Measurements from ENCODE around the gene NHERF1.

NHERF1 gene

DNA sequence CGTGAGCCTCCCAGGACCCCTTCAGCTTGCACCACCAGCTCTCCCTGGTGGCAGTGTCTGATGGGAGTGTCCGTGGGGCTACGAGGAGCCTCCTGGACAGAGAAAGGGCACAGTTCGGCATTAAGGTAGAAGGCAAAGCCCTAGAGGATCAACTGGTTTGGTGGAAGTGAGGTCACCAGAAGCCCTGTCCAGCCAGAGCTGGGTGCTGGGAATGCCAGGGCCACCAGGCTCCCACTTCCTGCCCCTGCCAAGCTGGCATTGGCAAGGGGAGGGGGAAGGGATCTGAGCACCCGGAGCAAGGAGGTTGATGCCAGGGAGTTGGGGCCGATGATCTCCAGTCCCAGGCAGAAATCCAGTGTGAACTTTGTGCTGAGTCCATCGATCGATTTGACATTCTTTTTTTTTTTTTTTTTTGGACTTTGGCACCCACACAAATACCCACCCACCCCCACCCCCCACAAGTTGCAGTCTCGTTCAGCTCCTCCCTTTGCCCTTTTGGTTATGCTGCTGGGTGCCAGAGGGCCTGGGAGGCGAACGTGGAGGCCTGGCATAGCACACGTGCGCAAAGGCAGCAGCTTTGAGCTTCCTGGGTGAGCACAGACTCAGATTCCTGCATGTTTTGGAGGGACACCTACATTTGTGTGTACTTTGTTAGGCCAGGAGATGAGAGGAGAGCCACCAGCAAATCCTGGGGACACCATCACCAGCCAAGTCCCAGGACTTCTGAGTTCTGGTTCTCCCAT lies 2.1 kb downstream of the NHERF1 start:
- DNase-seq: no peak

GRCh38 chr17:74752415-74752814 lies 4.0 kb downstream of the NHERF1 start:
- no peak for DNase-seq

GRCh38 chr17:74752822-74753401 lies 4.5 kb downstream of the NHERF1 start:
- DNase-seq: no peak

GRCh38 chr17:74754832-74755231 lies 6.4 kb downstream of the NHERF1 start:
- DNase-seq: no peak

- no peak for DNase-seq
Measured at GRCh38 chr17:74755533-74755932, 7.1 kb downstream of the NHERF1 start.

DNA sequence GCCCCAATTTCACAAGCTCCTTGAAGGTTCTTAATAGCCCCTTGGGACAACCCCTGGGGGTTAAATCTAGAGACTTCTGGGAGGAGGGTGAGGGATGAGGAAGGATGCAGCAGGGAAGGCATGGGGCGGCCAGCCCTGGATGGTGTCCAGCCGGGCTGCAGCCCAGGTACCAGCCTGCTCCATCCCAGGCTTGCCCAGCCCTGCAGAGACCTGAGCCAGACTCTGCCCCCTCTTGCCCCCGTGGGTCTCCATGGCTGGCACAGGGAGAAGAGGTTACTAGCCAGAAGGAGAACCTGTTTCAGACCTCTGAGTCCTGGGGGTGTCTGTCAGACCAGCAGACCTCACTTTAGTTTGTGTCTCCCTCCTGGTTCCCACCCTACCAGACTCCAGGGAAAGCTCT lies 8.5 kb downstream of the NHERF1 start:
- no peak for DNase-seq

DNA sequence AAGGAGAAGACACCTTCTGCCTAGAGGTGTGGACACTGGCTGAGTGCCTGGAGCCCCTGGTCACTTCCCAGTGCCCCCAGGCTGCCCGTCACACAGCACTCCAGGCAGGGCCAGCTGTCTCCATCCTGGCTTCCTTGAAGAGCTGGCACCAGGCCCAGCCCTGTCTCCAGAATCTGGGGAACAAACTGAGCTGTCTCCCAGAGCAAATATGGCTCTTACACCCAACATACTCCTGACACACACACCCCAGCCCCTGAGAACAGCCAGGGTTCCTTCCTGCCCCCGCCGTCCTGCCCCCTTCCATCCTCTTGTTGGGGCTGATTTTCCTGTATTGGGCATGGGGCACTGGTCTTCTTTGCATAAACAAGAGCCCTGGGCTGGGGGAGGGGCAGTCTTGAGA lies 9.1 kb downstream of the NHERF1 start:
- DNase-seq: no peak

GRCh38 chr17:74757931-74758847 lies 9.8 kb downstream of the NHERF1 start:
- DNase-seq: no peak

GRCh38 chr17:74758848-74759168 lies 10.4 kb downstream of the NHERF1 start:
- DNase-seq: no peak

- no peak for DNase-seq
Measured at GRCh38 chr17:74759243-74759801, 10.9 kb downstream of the NHERF1 start.

GRCh38 chr17:74759941-74760340 lies 11.5 kb downstream of the NHERF1 start:
- no peak for DNase-seq

DNA sequence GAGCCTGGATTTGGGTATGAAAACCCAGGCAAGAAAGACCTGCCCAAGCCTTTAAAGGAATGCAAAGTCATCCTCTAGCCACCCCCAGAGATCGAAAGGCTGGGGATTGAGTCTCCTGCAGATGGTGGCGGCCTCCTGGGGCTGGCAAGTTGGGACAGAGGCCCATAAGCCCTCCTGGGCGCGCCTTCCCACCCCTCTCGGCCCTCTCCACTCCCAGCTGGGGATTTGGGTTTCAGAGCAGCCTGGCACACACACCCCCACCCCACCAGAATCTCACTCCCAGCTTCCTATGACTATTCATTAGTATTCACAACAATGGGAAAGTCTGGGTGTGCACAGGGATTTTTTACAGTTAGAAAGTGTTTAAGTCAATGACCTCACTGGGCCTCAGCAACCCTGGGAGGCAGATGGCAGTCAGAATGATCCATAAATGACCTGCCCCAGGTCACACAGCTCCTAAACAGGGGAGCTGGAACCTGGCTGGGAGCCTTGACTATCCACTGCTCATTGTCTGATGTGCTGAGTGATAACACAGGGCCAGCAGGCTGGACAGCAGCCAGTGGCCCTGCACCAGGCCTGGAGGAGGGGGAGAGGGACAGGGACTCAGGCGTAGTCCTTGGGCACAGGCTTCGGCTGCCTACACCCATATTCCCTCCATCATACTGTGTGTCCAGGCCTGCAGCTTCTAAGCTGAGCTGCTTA lies 12.1 kb downstream of the NHERF1 start:
- no peak for DNase-seq

DNA sequence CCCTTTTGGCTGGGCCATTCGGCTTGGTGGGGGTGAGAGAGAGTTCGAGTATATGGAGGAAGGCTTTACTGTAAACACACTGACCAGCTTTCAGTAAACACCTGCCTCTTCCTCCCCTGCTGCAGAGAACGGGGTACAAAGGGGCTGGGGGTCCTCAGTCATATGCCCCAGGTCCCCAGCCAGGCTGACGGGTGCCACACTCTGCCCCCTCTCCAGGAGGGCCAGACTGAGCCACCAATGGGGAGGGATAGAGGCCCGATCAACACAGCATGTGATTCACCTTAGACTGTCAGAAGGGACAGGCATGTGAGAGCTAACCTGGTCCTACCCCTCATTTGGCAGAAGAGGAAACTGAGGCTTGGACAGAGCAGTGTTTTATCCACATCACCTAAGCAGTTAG lies 13.0 kb downstream of the NHERF1 start:
- no peak for DNase-seq

DNA sequence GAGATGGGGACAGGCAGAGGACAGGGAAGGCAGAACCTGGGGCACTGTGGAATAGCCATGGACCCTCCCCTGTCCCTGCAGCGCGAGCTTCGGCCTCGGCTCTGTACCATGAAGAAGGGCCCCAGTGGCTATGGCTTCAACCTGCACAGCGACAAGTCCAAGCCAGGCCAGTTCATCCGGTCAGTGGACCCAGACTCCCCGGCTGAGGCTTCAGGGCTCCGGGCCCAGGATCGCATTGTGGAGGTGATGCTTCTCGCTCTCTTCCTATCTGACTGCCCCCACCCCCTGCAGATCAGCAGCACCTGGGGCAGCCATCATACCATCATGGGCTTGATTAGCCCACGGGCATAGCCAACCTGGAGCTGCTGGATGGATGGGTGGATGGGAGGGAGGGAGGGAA lies 13.5 kb downstream of the NHERF1 start:
- DNase-seq: no peak

- DNase-seq: no peak
Measured at GRCh38 chr17:74763565-74764387, 15.3 kb downstream of the NHERF1 start.

DNA sequence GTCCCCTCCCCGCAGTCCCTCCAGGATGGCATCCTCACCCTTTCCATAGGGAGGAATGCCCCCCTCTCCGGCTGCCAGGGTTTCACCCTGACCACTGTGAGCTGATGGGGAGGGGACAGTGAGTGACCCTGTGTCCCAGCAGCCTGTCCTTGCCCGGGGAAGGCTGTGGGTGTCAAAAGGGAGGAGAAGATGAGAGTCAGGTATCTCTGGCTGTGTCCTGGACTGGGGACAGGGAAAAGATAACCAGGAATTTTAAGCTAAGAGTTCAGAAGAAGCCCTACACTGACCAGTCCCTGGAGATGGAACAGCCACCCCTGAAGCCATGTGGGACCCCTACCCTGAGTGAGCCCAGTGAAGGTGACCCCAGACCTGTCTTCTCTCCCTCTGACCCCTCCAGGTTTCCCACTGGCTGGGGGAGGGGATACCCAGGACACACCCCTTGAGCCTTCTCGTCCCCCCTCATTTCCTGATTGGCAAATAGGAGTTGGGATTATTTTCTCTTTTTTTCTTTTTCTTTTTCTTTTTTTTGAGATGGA lies 16.4 kb downstream of the NHERF1 start:
- no peak for DNase-seq

- DNase-seq: no peak
Measured at GRCh38 chr17:74766413-74766812, 18.0 kb downstream of the NHERF1 start.

DNA sequence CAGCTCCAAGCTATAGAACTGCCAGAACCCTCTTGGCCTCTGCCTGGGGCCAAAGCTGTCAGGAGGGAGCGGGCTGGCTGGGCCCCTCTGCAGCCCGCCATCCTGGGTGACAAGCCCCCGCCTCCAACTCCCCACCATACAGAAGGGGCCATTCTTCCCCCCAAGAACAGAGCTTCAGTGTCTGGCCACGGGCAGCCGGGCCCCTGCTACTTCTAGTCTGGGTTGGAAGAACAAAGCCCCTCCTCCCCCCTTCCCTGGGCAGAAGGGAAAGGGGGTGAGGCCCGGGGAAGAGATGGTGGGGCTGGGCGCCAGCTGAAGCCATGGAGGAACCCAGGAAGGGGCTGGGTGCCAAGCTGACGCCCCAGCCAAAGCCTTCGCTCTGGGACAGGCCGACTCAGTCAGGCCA lies 18.7 kb downstream of the NHERF1 start:
- DNase-seq: no peak

DNA sequence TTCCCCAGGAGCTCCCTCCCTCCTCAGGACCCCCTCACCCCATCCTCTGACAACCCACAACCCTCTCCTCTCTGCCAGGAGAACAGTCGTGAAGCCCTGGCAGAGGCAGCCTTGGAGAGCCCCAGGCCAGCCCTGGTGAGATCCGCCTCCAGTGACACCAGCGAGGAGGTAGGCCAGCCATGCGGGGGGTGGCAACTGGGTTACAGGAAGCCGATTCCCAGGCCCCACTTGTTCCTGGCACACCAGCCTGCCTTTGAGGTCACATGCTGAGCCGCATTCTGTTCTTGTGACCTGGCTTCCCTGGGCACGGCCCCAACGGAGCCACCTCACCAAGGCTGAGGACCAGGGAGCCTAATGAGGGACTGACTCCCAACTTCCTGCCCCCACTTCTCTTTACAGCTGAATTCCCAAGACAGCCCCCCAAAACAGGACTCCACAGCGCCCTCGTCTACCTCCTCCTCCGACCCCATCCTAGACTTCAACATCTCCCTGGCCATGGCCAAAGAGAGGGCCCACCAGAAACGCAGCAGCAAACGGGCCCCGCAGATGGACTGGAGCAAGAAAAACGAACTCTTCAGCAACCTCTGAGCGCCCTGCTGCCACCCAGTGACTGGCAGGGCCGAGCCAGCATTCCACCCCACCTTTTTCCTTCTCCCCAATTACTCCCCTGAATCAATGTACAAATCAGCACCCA lies 19.8 kb downstream of the NHERF1 start:
- no peak for DNase-seq

- DNase-seq: no peak
Measured at GRCh38 chr17:74768763-74769114, 20.3 kb downstream of the NHERF1 start.

GRCh38 chr17:74769266-74769855 lies 20.9 kb downstream of the NHERF1 start:
- DNase-seq: no peak
